GM12878 (cell line): ENCODE measurements around the gene C10orf67. TPM values are rescaled to one million over a fixed set of nuclear protein-coding genes. Genes with fewer than 3 reads are reported as not detected.

Experiments
- ATAC-seq: fragments of 200-7000 bp; cut with Tn5 transposase; 3 replicates; pipeline ENCODE4 v1.9.1; 2020; ENCODE audit warnings: mild to moderate bottlenecking, moderate library complexity
- BruUV-seq: library from RNA; stranded (reverse); fragments of 400-500 nt; replicated peaks from 2 replicates; lab custom pipeline; 2021; lab: Mats Ljungman, UMichigan
- CTCF ChIA-PET: fragments of 300-600 bp; sonication (Branson Sonifier 250); formaldehyde crosslinking; extraction: SDS; loops from one replicate; lab custom pipeline; 2021; ENCODE audit warnings: inconsistent platforms; lab: Yijun Ruan, JAX
- POLR2A ChIA-PET: fragments of 350-600 bp; formaldehyde crosslinking; extraction: SDS; loops from one replicate; lab custom pipeline; 2021; ENCODE audit warnings: inconsistent platforms; lab: Charles Lee
- RAD21 ChIA-PET: fragments of 300-600 bp; sonication (Branson Sonifier 250); formaldehyde crosslinking; loops from one replicate; lab custom pipeline; 2023; ENCODE audit warnings: antibody characterized with exemption; ENCODE audit not compliant: unreplicated experiment; lab: Charles Lee
- SMC1A ChIA-PET: fragments of 300-600 bp; sonication (Branson Sonifier 250); formaldehyde crosslinking; loops from one replicate; lab custom pipeline; 2023; ENCODE audit not compliant: unreplicated experiment, uncharacterized antibody; lab: Charles Lee
- DNase-seq: peaks from one replicate; pipeline ENCODE4 v3.0.0-alpha.2; 2011; ENCODE audit warnings: low read depth, low spot score
- FAIRE-seq: peaks from 3 replicates; lab custom pipeline; 2011; peaks lifted over from hg19 to GRCh38; lab: Jason Lieb, UNC
- H2AFZ ChIP-seq: 2 replicates; pipeline ENCODE4 v1.6.0; 2011; ENCODE audit warnings: low read depth, low read length, control low read depth; ENCODE audit not compliant: control insufficient read depth
- H3K27ac ChIP-seq: 2 replicates; pipeline ENCODE4 v1.5.1; 2011; ENCODE audit warnings: control low read depth; ENCODE audit not compliant: control insufficient read depth, insufficient read depth
- H3K27me3 ChIP-seq, 2 experiments: replicated peaks in 1 of 2; 2 replicates each; pipeline versions ENCODE4 v1.6.0 to v1.6.1; 2011; ENCODE audit warnings: low read length in 1 of 2; ENCODE audit not compliant: control insufficient read depth in 2 of 2, insufficient read depth in 2 of 2
- H3K36me3 ChIP-seq, 2 experiments: 2 replicates each; pipeline ENCODE4 v1.5.1; 2011; ENCODE audit warnings: low read length in 1 of 2; ENCODE audit not compliant: control insufficient read depth in 2 of 2, insufficient read depth in 2 of 2
- H3K4me1 ChIP-seq: 2 replicates; pipeline ENCODE4 v1.6.1; 2011; ENCODE audit warnings: mild to moderate bottlenecking, low read length, moderate library complexity, mixed read lengths; ENCODE audit not compliant: control insufficient read depth, insufficient read depth
- H3K4me2 ChIP-seq: 2 replicates; pipeline ENCODE4 v1.6.0; 2011; ENCODE audit warnings: control low read depth; ENCODE audit not compliant: control insufficient read depth, insufficient read depth
- H3K4me3 ChIP-seq: fragments of 200-600 bp; sonication (generic); 2 replicates; pipeline ENCODE4 v1.5.1; 2016
- H3K79me2 ChIP-seq: 2 replicates; pipeline ENCODE4 v1.6.0; 2011; ENCODE audit warnings: low read length; ENCODE audit not compliant: control insufficient read depth, insufficient read depth
- H3K9ac ChIP-seq: 2 replicates; pipeline ENCODE4 v1.8.0; 2011; ENCODE audit warnings: low read length, control low read depth, mixed read lengths; ENCODE audit not compliant: control insufficient read depth, insufficient read depth
- H3K9me3 ChIP-seq: replicated peaks from 3 replicates; pipeline ENCODE4 v1.5.1; 2011; ENCODE audit warnings: mild to moderate bottlenecking, low read length; ENCODE audit not compliant: control insufficient read depth, insufficient read depth
- H4K20me1 ChIP-seq: 2 replicates; pipeline ENCODE4 v1.6.0; 2011; ENCODE audit not compliant: control insufficient read depth, insufficient read depth
- MTA3 ChIP-seq: IDR thresholded peaks from 2 replicates; pipeline ENCODE4 v1.6.1; 2012; ENCODE audit warnings: low read length, inconsistent platforms, borderline replicate concordance
- REST ChIP-seq: IDR thresholded peaks from 2 replicates; pipeline ENCODE4 v1.6.1; 2012; ENCODE audit warnings: mild to moderate bottlenecking, low read depth, low read length
- SPI1 ChIP-seq: IDR thresholded peaks from 2 replicates; pipeline ENCODE4 v1.6.1; 2011; ENCODE audit warnings: low read depth, mild to moderate bottlenecking, low read length, moderate library complexity, borderline replicate concordance; ENCODE audit not compliant: insufficient read depth
- WGBS: methylation state at CpG from one replicate; pipeline ENCODE4 v1.1.6; 2016; ENCODE audit warnings: low lambda C conversion rate; ENCODE audit not compliant: insufficient replicate concordance, insufficient coverage; ENCODE audit errors: missing lambda C conversion rate; 5-methylcytosine and 5-hydroxymethylcytosine counted together
- in situ Hi-C: fragments of 300-500 bp; cut with MboI; formaldehyde crosslinking; loops from 9 replicates; pipeline ENCODE4 v1.14.3; 2018; ENCODE audit warnings: mixed read lengths
- intact Hi-C: fragments of 100-400 bp; cut with micrococcal nuclease; formaldehyde crosslinking; loops from one replicate; pipeline ENCODE4 v1.14.2; 2022; ENCODE audit not compliant: unreplicated experiment
- polyA plus RNA-seq, 11 experiments: library from polyadenylated mRNA; depleted of rRNA in 4 of 11; unstranded in 6 of 11; stranded (reverse) in 5 of 11; fragments of >200 nt; fragmentation: Nextera tagmentation in 4 of 11; fragmentation: Illumina TruSeq in 1 of 11; extraction: Ambion mirVana in 4 of 11; extraction: Trizol in 1 of 11; gene quantifications; 1 replicate in 1 of 11; 2 replicates in 10 of 11; pipeline versions ENCODE4 v1.2.1 to v1.2.3, GENCODE V29; 2011 to 2016; ENCODE audit warnings: inconsistent platforms in 2 of 11, missing spikeins in 2 of 11, low read depth in 1 of 11
- total RNA-seq, 4 experiments: library from RNA; depleted of rRNA in 3 of 4; stranded (reverse); fragments of >200 nt in 3 of 4; fragmentation: Illumina TruSeq in 1 of 4; extraction: Trizol in 1 of 4; gene quantifications; 2 replicates each; pipeline versions ENCODE4 v1.2.1 to v1.2.3, GENCODE V29; 2013 to 2021

Gene C10orf67
- total and polyA plus RNA-seq, 10 of the 15 experiments (the other 5 are each of a cell fraction or from before 2014, with no cell fraction given): 0.06 TPM; not detected in 9

GRCh38 chr10:23171232-23171876 is 173.2 kb downstream of the C10orf67 start:
- ChIA-PET SMC1A (no interaction called here), CTCF (no interaction called here), POLR2A (no interaction called here), RAD21 (no interaction called here)
- no peak for DNase-seq
- 47% methylated on average over 26 of the region's 26 CpGs for WGBS
- H3K79me2 ChIP-seq: no peaks in the 10 kb centered on the region
- ATAC-seq: no peak
- no peaks in the 10 kb centered on the region; a peak in 3 of 4 replicates for H3K27me3 ChIP-seq
- BruUV-seq: no TSS peak
- H3K9ac ChIP-seq: no peak overlapping the region
- no peak overlapping the region for H3K4me2 ChIP-seq
- H3K4me1 ChIP-seq: no peaks in the 10 kb centered on the region
- H3K36me3 ChIP-seq: no peaks in the 10 kb centered on the region
- no peak for FAIRE-seq
- H3K4me3 ChIP-seq: no peak overlapping the region
- H3K9me3 ChIP-seq: no peaks in the 10 kb centered on the region
- intact Hi-C loops (no loop called here), in situ Hi-C loops (no loop called here)
- H3K27ac ChIP-seq: no peak overlapping the region
- no peak overlapping the region for H2AFZ ChIP-seq
- H4K20me1 ChIP-seq: no peaks in the 10 kb centered on the region
- TF ChIP-seq REST (peak; percentile 83), MTA3 (no peak), SPI1 (no peak)
